Osteoblast (primary cell): ENCODE measurements around the gene MEG3. TPM values are rescaled to one million over a fixed set of nuclear protein-coding genes. Genes with fewer than 3 reads are reported as not detected.

Experiments
- DNase-seq: peaks from one replicate; pipeline ENCODE4 v3.0.0; 2011; ENCODE audit warnings: low spot score, mixed read lengths; ENCODE audit not compliant: insufficient read length; ENCODE audit errors: missing footprints
- H2AFZ ChIP-seq: 2 replicates; pipeline ENCODE4 v1.6.0; 2011; ENCODE audit warnings: mild to moderate bottlenecking, low read length
- H3K27ac ChIP-seq: 2 replicates; pipeline ENCODE4 v1.5.1; 2011; ENCODE audit warnings: mild to moderate bottlenecking, low read depth, low read length, moderate library complexity
- H3K27me3 ChIP-seq: 2 replicates; pipeline ENCODE4 v1.6.0; 2012; ENCODE audit warnings: mild to moderate bottlenecking, control low read depth, inconsistent platforms, low read length, moderate library complexity; ENCODE audit not compliant: insufficient read depth
- H3K36me3 ChIP-seq: 2 replicates; pipeline ENCODE4 v1.5.1; 2011; ENCODE audit warnings: mild to moderate bottlenecking, low read length, control low read depth, moderate library complexity; ENCODE audit not compliant: insufficient read depth
- H3K4me1 ChIP-seq: 2 replicates; pipeline ENCODE4 v1.5.1; 2011; ENCODE audit warnings: mild to moderate bottlenecking, low read length, control low read depth, moderate library complexity; ENCODE audit not compliant: insufficient read depth
- H3K4me2 ChIP-seq: 2 replicates; pipeline ENCODE4 v1.6.0; 2011; ENCODE audit warnings: mild to moderate bottlenecking, low read length; ENCODE audit not compliant: insufficient read depth
- H3K4me3 ChIP-seq: fragments of 200-600 bp; sonication (generic); 3 replicates; pipeline ENCODE4 v1.5.1; 2012; ENCODE audit warnings: mild to moderate bottlenecking, low read length, inconsistent platforms; ENCODE audit not compliant: insufficient read depth
- H3K79me2 ChIP-seq: 2 replicates; pipeline ENCODE4 v1.6.0; 2012; ENCODE audit warnings: mild to moderate bottlenecking, low read length, control low read depth, inconsistent platforms; ENCODE audit not compliant: insufficient read depth
- H3K9me3 ChIP-seq: 2 replicates; pipeline ENCODE4 v1.5.1; 2011; ENCODE audit warnings: low read depth, low read length, control low read depth
- H4K20me1 ChIP-seq: 2 replicates; pipeline ENCODE4 v1.6.0; 2012; ENCODE audit warnings: mild to moderate bottlenecking, low read length, control low read depth; ENCODE audit not compliant: insufficient read depth
- total RNA-seq: library from RNA; depleted of rRNA; stranded (reverse); fragments of >200 nt; gene quantifications from 2 replicates; pipeline ENCODE4 v1.2.3, GENCODE V29; 2012
- TF ChIP-seq, protein P1 (sequence below): IDR thresholded peaks from 2 replicates; pipeline ENCODE4 v1.5.1; 2011; ENCODE audit warnings: mild to moderate bottlenecking, low read depth, low read length, moderate library complexity; ENCODE audit errors: extremely low read depth

Gene MEG3
- total RNA-seq, 1 donor: 200 TPM

- peaks cover 46% of the 10 kb centered on the region for H3K27me3 ChIP-seq
- no peak overlapping the region for H3K4me3 ChIP-seq
- no peaks in the 10 kb centered on the region for H4K20me1 ChIP-seq
- no peaks in the 10 kb centered on the region for H3K9me3 ChIP-seq
- TF ChIP-seq, protein P1, sequence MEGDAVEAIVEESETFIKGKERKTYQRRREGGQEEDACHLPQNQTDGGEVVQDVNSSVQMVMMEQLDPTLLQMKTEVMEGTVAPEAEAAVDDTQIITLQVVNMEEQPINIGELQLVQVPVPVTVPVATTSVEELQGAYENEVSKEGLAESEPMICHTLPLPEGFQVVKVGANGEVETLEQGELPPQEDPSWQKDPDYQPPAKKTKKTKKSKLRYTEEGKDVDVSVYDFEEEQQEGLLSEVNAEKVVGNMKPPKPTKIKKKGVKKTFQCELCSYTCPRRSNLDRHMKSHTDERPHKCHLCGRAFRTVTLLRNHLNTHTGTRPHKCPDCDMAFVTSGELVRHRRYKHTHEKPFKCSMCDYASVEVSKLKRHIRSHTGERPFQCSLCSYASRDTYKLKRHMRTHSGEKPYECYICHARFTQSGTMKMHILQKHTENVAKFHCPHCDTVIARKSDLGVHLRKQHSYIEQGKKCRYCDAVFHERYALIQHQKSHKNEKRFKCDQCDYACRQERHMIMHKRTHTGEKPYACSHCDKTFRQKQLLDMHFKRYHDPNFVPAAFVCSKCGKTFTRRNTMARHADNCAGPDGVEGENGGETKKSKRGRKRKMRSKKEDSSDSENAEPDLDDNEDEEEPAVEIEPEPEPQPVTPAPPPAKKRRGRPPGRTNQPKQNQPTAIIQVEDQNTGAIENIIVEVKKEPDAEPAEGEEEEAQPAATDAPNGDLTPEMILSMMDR: no peak
- no peak overlapping the region for H2AFZ ChIP-seq
- H3K36me3 ChIP-seq: no peaks in the 10 kb centered on the region
- H3K4me1 ChIP-seq: no peaks in the 10 kb centered on the region
- no peak overlapping the region for H3K27ac ChIP-seq
- no peaks in the 10 kb centered on the region for H3K79me2 ChIP-seq
- no peak for DNase-seq
- no peak overlapping the region for H3K4me2 ChIP-seq
Measured at GRCh38 chr14:100778526-100778882, 47.4 kb upstream of the MEG3 start.

GRCh38 chr14:100778951-100779690 lies 46.8 kb upstream of the MEG3 start:
- DNase-seq: no peak
- H3K27me3 ChIP-seq: peaks cover 46% of the 10 kb centered on the region
- no peaks in the 10 kb centered on the region for H3K9me3 ChIP-seq
- no peaks in the 10 kb centered on the region for H3K4me1 ChIP-seq
- H3K4me3 ChIP-seq: no peak overlapping the region
- no peaks in the 10 kb centered on the region for H3K79me2 ChIP-seq
- TF ChIP-seq, protein P1: no peak
- no peaks in the 10 kb centered on the region for H3K36me3 ChIP-seq
- no peak overlapping the region for H3K27ac ChIP-seq
- no peaks in the 10 kb centered on the region for H4K20me1 ChIP-seq
- no peak overlapping the region for H2AFZ ChIP-seq
- H3K4me2 ChIP-seq: no peak overlapping the region

DNA sequence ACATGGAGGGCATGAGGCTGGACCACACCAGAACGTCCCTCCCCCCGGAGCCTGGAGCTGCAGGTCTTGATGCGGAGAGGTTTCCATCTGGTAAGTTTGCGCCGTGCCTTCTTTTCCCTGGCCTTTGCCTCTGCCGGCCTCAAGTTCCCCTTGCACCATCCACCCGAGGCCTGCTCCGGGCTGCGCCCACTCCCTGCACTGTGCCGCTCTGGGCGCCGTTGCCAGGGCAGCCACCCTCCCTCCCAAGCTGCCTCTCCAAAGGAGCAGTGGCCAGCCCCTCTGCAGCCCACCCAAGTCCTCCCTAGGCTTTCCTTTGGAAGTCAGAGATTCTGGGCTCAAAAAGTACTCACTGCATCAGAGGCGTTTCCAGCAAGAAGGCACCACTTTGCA lies 46.2 kb upstream of the MEG3 start:
- no peak overlapping the region for H3K27ac ChIP-seq
- no peak overlapping the region for H2AFZ ChIP-seq
- no peaks in the 10 kb centered on the region for H3K9me3 ChIP-seq
- H3K79me2 ChIP-seq: no peaks in the 10 kb centered on the region
- H3K4me2 ChIP-seq: no peak overlapping the region
- H3K4me3 ChIP-seq: no peak overlapping the region
- H3K36me3 ChIP-seq: no peaks in the 10 kb centered on the region
- TF ChIP-seq, protein P1: no peak
- H3K4me1 ChIP-seq: no peaks in the 10 kb centered on the region
- no peaks in the 10 kb centered on the region for H4K20me1 ChIP-seq
- H3K27me3 ChIP-seq: peaks cover 46% of the 10 kb centered on the region
- no peak for DNase-seq

- H3K79me2 ChIP-seq: no peaks in the 10 kb centered on the region
Measured at GRCh38 chr14:100780246-100780645, 45.7 kb upstream of the MEG3 start.

More at GRCh38 chr14:100780246-100780645, 45.7 kb upstream of the MEG3 start:
- DNase-seq: no peak
- Histone ChIP-seq H3K4me1 (no peaks in the 10 kb centered on the region), H2AFZ (no peak overlapping the region), H3K4me3 (no peak overlapping the region), H3K27me3 (peaks cover 43% of the 10 kb centered on the region), H3K9me3 (no peaks in the 10 kb centered on the region), H3K36me3 (no peaks in the 10 kb centered on the region), H3K27ac (no peak overlapping the region), H4K20me1 (no peaks in the 10 kb centered on the region), H3K4me2 (no peak overlapping the region)
- TF ChIP-seq, protein P1: no peak
